HAP-1 (cell line): ENCODE measurements around the gene SYNE1.

Experiments used
- DNase-seq, 2 experiments: peaks; one replicate each; pipeline ENCODE4 v3.0.0-alpha.2; 2016 to 2020; ENCODE audit warnings: low spot score in 2 of 2
- H3K27me3 ChIP-seq: fragments of 250-450 bp; sonication (Bioruptor Pico); 2 replicates; pipeline ENCODE4 v1.5.1; 2020; ENCODE audit warnings: low read depth, mild to moderate bottlenecking, moderate library complexity
- H3K36me3 ChIP-seq: fragments of 250-450 bp; sonication (Bioruptor Pico); replicated peaks from 2 replicates; pipeline ENCODE4 v1.5.1; 2020; ENCODE audit warnings: mild to moderate bottlenecking
- H3K4me1 ChIP-seq: fragments of 250-450 bp; sonication (Bioruptor Pico); 2 replicates; pipeline ENCODE4 v1.5.1; 2020; ENCODE audit warnings: mild to moderate bottlenecking
- H3K4me3 ChIP-seq: fragments of 250-450 bp; sonication (Bioruptor Pico); 2 replicates; pipeline ENCODE4 v1.5.1; 2020; ENCODE audit warnings: mild to moderate bottlenecking, moderate library complexity
- H3K9me3 ChIP-seq: fragments of 250-450 bp; sonication (Bioruptor Pico); 2 replicates; pipeline ENCODE4 v1.5.1; 2020; ENCODE audit warnings: mild to moderate bottlenecking, moderate library complexity
- in situ Hi-C: fragments of 300-500 bp; cut with MboI; formaldehyde crosslinking; loops from 3 replicates; pipeline ENCODE4 v1.14.3; 2020; ENCODE audit warnings: low sequenced_read_pairs, inconsistent platforms, mixed read lengths

Gene SYNE1

GRCh38 chr6:152107973-152108372 is 529.2 kb downstream of the SYNE1 start:
- Histone ChIP-seq H3K4me3 (no peak overlapping the region), H3K9me3 (no peaks in the 10 kb centered on the region), H3K27me3 (no peaks in the 10 kb centered on the region), H3K36me3 (no peaks in the 10 kb centered on the region), H3K4me1 (no peaks in the 10 kb centered on the region)
- in situ Hi-C loops, result no loop called here
- no peak for DNase-seq

- no peaks in the 10 kb centered on the region for H3K36me3 ChIP-seq
- H3K27me3 ChIP-seq, result no peaks in the 10 kb centered on the region
- H3K4me3 ChIP-seq, result no peak overlapping the region
- no peaks in the 10 kb centered on the region; the same call in 1 of the 2 replicates for H3K4me1 ChIP-seq
- DNase-seq, result no peak
- in situ Hi-C loops, result no loop called here
- H3K9me3 ChIP-seq, result no peaks in the 10 kb centered on the region
These were observed 537.0 kb downstream of the SYNE1 start for GRCh38 chr6:152100183-152100618.

GRCh38 chr6:152099446-152100182 is 537.5 kb downstream of the SYNE1 start:
- Histone ChIP-seq H3K27me3 (no peaks in the 10 kb centered on the region), H3K4me3 (no peak overlapping the region), H3K4me1 (no peaks in the 10 kb centered on the region; the same call in 1 of the 2 replicates), H3K9me3 (no peaks in the 10 kb centered on the region), H3K36me3 (no peaks in the 10 kb centered on the region)
- DNase-seq, result no peak
- in situ Hi-C loops, result no loop called here

GRCh38 chr6:152098683-152099082 is 538.5 kb downstream of the SYNE1 start:
- DNase-seq, result no peak
- H3K9me3 ChIP-seq, result no peaks in the 10 kb centered on the region
- no peaks in the 10 kb centered on the region for H3K36me3 ChIP-seq
- in situ Hi-C loops, result no loop called here
- no peaks in the 10 kb centered on the region for H3K27me3 ChIP-seq
- H3K4me1 ChIP-seq, result no peaks in the 10 kb centered on the region; the same call in 1 of the 2 replicates
- no peak overlapping the region for H3K4me3 ChIP-seq

GRCh38 chr6:152096863-152097496 is 540.2 kb downstream of the SYNE1 start:
- H3K36me3 ChIP-seq, result no peaks in the 10 kb centered on the region
- no peaks in the 10 kb centered on the region for H3K9me3 ChIP-seq
- no peaks in the 10 kb centered on the region for H3K27me3 ChIP-seq
- DNase-seq, result no peak
- no peaks in the 10 kb centered on the region; the same call in 1 of the 2 replicates for H3K4me1 ChIP-seq
- no peak overlapping the region for H3K4me3 ChIP-seq
- in situ Hi-C loops, result no loop called here

GRCh38 chr6:152094992-152095592 is 542.1 kb downstream of the SYNE1 start:
- Histone ChIP-seq H3K4me1 (no peaks in the 10 kb centered on the region), H3K27me3 (no peaks in the 10 kb centered on the region), H3K4me3 (no peak overlapping the region), H3K9me3 (no peaks in the 10 kb centered on the region), H3K36me3 (no peaks in the 10 kb centered on the region)
- in situ Hi-C loops, result no loop called here
- no peak for DNase-seq

- no peak for DNase-seq
- Histone ChIP-seq H3K27me3 (no peaks in the 10 kb centered on the region), H3K4me3 (no peak overlapping the region), H3K4me1 (no peaks in the 10 kb centered on the region), H3K9me3 (no peaks in the 10 kb centered on the region), H3K36me3 (no peaks in the 10 kb centered on the region)
- in situ Hi-C loops, result no loop called here
These were observed 542.9 kb downstream of the SYNE1 start for GRCh38 chr6:152094276-152094675.

GRCh38 chr6:152093711-152094110 is 543.5 kb downstream of the SYNE1 start:
- no peaks in the 10 kb centered on the region for H3K27me3 ChIP-seq
- H3K9me3 ChIP-seq, result no peaks in the 10 kb centered on the region
- no peaks in the 10 kb centered on the region for H3K36me3 ChIP-seq
- no peaks in the 10 kb centered on the region for H3K4me1 ChIP-seq
- H3K4me3 ChIP-seq, result no peak overlapping the region
- no peak for DNase-seq
- in situ Hi-C loops, result no loop called here

- Histone ChIP-seq H3K36me3 (no peaks in the 10 kb centered on the region), H3K27me3 (no peaks in the 10 kb centered on the region), H3K4me1 (peaks cover under 1% of the 10 kb centered on the region), H3K4me3 (no peak overlapping the region), H3K9me3 (no peaks in the 10 kb centered on the region)
- DNase-seq, result no peak
- in situ Hi-C loops, result no loop called here
These were observed 545.3 kb downstream of the SYNE1 start for GRCh38 chr6:152091851-152092341.

GRCh38 chr6:152091201-152091600 is 546.0 kb downstream of the SYNE1 start:
- Histone ChIP-seq H3K4me3 (no peak overlapping the region), H3K27me3 (no peaks in the 10 kb centered on the region), H3K9me3 (no peaks in the 10 kb centered on the region), H3K36me3 (no peaks in the 10 kb centered on the region), H3K4me1 (peaks cover 6% of the 10 kb centered on the region)
- in situ Hi-C loops, result no loop called here
- DNase-seq, result no peak

- Histone ChIP-seq H3K36me3 (no peaks in the 10 kb centered on the region), H3K9me3 (no peaks in the 10 kb centered on the region), H3K4me3 (no peak overlapping the region), H3K4me1 (peaks cover 6% of the 10 kb centered on the region), H3K27me3 (no peaks in the 10 kb centered on the region)
- DNase-seq, result no peak
- in situ Hi-C loops, result no loop called here
These were observed 547.2 kb downstream of the SYNE1 start for GRCh38 chr6:152089992-152090391.

GRCh38 chr6:152087701-152088100 is 549.5 kb downstream of the SYNE1 start:
- in situ Hi-C loops, result no loop called here
- H3K4me3 ChIP-seq, result no peak overlapping the region
- no peak for DNase-seq

GRCh38 chr6:152087096-152087495 is 550.1 kb downstream of the SYNE1 start:
- no peaks in the 10 kb centered on the region for H3K9me3 ChIP-seq
- DNase-seq, result peak in 1 of 2 experiments; percentile 86
- no peak overlapping the region for H3K4me3 ChIP-seq
- in situ Hi-C loops, result no loop called here
- peaks cover 6% of the 10 kb centered on the region for H3K4me1 ChIP-seq
- no peaks in the 10 kb centered on the region for H3K27me3 ChIP-seq
- H3K36me3 ChIP-seq, result no peaks in the 10 kb centered on the region

More at GRCh38 chr6:152087701-152088100, 549.5 kb downstream of the SYNE1 start:
- Histone ChIP-seq H3K4me1 (peaks cover 6% of the 10 kb centered on the region), H3K9me3 (no peaks in the 10 kb centered on the region), H3K36me3 (no peaks in the 10 kb centered on the region), H3K27me3 (no peaks in the 10 kb centered on the region)
